Uterus (tissue), 2 donors: ENCODE measurements around the gene LRIT1.

ENCODE experiments used
- POLR2A ChIP-seq, 2 donors: fragments of 450-650 bp; IDR thresholded peaks; one replicate each; pipeline ENCODE4 v1.6.1; 2016; ENCODE audit warnings: antibody characterized with exemption in 2 of 2, mild to moderate bottlenecking in 1 of 2, moderate library complexity in 1 of 2
- TF ChIP-seq, protein P1 (sequence below), 4 experiments: fragments of 200-600 bp in 2 of 4; fragments of 450-650 bp in 2 of 4; sonication (generic) in 2 of 4; IDR thresholded peaks; one replicate each; pipeline ENCODE4 v1.5.1; 2016 to 2019; ENCODE audit warnings: antibody characterized with exemption in 4 of 4, mild to moderate bottlenecking in 2 of 4, moderate library complexity in 1 of 4

DNA sequence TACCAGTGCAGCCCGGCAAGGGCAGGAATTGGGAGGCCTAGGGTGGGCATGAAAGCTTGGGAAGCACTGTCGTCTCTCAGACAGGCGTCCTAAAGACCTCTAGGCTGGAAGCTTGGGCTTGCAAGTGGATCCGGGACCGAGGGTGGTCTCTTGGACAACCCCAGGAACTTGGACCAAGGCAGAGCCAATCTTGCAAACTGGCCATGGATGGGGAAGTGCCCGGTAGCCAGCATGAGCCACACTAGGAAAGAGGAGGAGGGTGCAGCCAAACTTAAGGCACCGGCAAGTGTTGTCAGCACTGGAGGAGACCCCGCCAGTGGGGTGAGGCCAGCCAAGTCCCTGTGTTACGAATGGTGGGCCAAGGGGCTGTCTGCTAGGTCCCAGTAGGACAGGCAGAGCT is 24.5 kb downstream of the LRIT1 start:
- TF ChIP-seq, protein P1, sequence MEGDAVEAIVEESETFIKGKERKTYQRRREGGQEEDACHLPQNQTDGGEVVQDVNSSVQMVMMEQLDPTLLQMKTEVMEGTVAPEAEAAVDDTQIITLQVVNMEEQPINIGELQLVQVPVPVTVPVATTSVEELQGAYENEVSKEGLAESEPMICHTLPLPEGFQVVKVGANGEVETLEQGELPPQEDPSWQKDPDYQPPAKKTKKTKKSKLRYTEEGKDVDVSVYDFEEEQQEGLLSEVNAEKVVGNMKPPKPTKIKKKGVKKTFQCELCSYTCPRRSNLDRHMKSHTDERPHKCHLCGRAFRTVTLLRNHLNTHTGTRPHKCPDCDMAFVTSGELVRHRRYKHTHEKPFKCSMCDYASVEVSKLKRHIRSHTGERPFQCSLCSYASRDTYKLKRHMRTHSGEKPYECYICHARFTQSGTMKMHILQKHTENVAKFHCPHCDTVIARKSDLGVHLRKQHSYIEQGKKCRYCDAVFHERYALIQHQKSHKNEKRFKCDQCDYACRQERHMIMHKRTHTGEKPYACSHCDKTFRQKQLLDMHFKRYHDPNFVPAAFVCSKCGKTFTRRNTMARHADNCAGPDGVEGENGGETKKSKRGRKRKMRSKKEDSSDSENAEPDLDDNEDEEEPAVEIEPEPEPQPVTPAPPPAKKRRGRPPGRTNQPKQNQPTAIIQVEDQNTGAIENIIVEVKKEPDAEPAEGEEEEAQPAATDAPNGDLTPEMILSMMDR (IDR thresholded peaks at IDR 0.05): no peak
- no peak for TF ChIP-seq POLR2A (IDR thresholded peaks at IDR 0.05)
